ENCODE results near the gene CNPY2.
"Not testable (repeated sequence)": the region's sequence is repeated elsewhere in the genome, so short reads cannot be mapped to it uniquely, and the experiment has no call there.

Gene CNPY2

DNA sequence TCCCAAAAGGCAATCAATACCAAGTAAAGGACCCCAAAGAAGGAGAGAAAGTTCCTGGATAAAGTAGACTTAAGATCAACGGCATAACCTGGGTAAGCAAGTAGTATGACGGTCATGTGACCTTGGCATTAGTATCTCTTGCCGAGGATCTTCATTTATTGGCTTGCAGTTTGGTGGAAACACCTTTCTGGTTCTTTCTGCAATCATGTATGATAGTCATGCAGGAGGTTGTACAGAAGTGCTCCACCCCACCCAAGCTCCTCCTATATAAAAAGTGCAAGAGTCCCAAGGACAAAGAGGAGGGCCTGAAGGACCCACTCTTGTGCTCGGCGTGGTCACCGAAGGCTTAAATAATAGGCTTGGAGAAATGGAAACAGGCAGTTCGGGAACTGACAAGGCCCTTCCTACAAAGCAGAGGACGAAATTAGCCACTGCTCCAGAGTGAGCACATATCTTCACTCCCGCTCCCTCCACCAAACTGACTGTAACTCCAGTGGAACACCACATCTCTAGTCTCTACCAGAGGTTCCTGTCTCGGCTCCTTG is 16.4 kb downstream of the CNPY2 start:
- peak in 2 of 56 donors; percentile 44 for DNase-seq

GRCh38 chr12:56298828-56299227 is 17.0 kb downstream of the CNPY2 start:
- no peak for DNase-seq

- DNase-seq: peak in 1 of 56 donors; percentile 14
Measured at GRCh38 chr12:56297400-56297799, 18.4 kb downstream of the CNPY2 start.

GRCh38 chr12:56296295-56296694 is 19.5 kb downstream of the CNPY2 start:
- no peak for DNase-seq

DNA sequence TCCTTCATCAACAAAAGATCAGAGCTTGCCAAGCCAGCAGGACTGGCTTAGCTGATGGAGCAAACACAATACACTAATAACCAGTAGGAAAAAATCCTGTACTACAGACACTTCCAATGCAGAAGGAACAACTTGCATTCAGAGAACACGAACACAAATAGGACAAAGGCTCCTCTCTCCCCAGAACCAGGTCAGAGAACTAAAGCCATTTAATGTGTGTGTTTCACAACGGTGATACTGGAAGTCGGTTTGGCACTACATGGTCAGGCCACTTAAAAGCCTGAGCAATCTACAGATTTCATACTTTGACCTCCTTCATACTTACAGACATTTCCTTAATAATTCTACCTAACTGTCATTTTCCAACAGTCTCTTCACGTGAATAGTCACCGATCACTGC is 22.0 kb downstream of the CNPY2 start:
- DNase-seq: no peak

- no peak for DNase-seq
Measured at GRCh38 chr12:56288705-56289387, 26.9 kb downstream of the CNPY2 start.

GRCh38 chr12:56286044-56286830 is 29.6 kb downstream of the CNPY2 start:
- DNase-seq: peak in 1 of 56 donors; percentile 2

DNA sequence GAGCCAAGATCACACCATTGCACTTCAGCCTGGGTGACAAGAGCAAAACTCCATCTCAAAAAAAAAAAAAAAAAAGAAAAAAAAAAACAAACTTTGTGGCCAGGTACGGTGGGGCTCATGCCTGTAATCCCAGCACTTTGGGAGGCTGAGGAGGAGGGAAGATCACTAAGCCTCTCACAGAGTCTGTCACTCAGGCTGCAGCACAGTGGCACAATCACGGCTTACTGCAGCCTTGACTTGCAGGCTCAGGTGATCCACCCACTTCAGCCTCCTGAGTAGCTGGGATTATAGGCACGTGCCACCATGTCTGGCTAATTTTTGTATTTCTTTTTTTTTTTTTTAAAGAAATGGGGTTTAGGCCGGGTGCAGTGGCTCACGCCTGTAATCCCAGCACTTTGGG is 31.5 kb downstream of the CNPY2 start:
- DNase-seq: peak in 9 of 56 donors; percentile 3 to 28 (median 7)

GRCh38 chr12:56282579-56282978 is 33.2 kb downstream of the CNPY2 start:
- DNase-seq: no peak

- no peak for DNase-seq
Measured at GRCh38 chr12:56282030-56282429, 33.8 kb downstream of the CNPY2 start.

DNA sequence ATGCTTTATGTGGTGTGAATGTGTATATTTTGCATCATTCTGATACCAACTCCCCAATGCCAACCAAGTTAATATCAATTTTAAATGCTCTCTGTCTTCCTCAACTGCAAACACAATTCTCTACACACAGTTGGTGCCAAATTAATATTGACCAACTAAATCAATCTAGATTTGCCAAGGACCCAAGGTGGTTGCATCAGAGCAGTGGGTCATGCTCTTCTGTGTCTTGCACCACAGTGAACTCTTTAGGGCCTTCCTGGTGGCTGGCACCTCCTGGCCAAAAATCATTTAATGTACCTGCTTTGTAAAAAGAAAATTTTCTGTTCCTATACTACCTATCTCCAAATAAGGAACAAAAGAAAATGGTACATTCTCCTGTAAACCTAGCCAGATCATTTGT is 34.9 kb downstream of the CNPY2 start:
- no peak for DNase-seq

GRCh38 chr12:56278905-56279304 is 36.9 kb downstream of the CNPY2 start:
- no peak for DNase-seq

DNA sequence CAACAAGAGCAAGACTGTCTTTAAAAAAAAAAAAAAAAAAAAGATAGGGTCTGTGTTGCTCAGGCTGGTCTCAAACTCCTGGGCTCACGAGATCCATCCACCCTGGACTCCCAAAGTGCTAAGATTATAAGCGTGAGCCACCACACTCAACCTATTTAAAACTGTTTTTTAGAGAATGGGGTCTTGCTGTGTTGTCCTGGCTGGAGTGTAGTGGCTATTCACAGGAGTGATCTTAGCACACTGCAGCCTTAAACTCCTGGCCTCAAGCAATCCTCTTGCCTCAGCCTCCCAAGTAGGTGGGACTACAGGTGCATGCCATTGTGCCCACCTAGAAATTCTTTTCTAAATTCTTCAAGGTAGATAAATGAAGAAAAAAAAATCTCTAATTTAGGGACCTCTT is 41.5 kb downstream of the CNPY2 start:
- DNase-seq: no peak

GRCh38 chr12:56272468-56272867 is 43.3 kb downstream of the CNPY2 start:
- not testable (repeated sequence) for DNase-seq

DNA sequence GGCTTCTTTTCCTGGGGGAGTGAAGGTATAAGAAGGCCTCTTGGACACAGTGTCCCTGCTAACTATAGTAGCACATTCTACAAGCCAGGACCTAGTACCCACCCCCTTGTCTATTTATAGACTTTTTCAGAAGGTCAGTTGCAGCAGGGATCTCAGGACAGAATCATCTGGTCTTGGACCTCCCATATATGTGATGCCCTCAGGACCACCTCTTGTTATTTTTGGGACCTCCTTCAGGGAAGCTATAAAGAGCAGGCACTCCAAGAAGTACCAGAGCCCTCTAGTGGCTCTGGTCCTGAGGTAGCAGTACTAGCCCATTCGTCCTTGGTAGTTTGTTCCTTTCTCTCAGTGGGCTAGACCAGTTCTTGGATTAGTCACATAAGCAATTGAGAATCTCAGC is 44.8 kb downstream of the CNPY2 start:
- DNase-seq: no peak

GRCh38 chr12:56267443-56268071 is 48.2 kb downstream of the CNPY2 start:
- DNase-seq: peak in 5 of 56 donors; percentile 13 to 57 (median 23)

GRCh38 chr12:56266693-56267442 is 48.9 kb downstream of the CNPY2 start, which contains the start of gene COQ10A:
COQ10A (plus strand) TSS chr12:56266942; CDS start chr12:56267119, 177 bp downstream.
- peak; percentile 37 to 95 (median 80) for DNase-seq

GRCh38 chr12:56266068-56266692 is 49.6 kb downstream of the CNPY2 start:
- not testable (repeated sequence) for DNase-seq

DNA sequence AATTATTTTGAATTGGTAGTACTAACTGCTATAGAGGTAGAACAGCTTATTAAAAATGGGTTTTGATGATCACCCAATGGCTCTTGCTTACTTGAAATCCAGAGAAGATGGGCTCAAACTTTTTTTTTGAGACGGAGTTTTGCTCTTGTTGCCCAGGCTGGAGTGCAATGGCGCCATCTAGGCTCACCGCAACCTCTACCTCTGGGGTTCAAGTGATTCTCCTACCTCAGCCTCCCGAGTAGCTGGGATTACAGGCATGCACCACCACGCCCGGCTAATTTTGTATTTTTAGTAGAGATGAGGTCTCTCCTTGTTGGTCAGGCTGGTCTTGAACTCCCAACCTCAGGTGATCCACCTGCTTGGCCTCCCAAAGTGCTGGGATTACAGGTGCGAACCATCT is 52.8 kb downstream of the CNPY2 start:
- not testable (repeated sequence) for DNase-seq

DNA sequence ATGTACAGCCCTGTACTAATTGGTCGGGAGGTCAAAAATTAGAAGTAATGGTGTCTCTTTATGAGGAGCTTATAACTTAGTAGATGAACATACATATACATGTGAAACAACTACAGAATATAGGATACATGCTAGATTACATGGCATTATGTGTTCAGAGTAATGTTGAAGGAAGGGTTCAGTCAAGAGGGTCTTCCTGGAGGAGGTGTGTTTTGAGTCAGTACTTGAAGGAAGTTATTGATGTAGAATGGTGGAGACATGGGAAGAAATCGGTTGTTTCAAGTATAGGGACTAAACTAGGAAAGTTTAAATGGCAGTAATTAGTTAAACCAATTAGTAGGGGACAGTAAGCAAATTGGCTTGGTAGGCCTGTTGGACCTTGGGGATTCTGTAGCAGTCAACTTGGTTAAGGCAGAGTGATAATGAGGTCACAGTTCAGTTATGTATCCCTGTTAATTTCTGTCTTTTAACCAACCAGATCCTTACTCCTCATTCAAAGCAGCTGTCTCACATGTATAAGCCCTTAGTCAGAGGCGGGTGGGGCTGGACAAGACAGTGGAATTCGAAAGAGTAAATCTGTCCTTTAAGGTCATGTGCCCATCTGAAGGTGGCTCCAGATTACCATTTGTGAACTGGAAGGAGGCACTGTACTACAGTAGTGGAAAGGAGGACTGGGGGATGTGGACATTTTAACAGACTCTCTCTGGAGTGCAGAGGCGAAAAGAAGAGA is 54.1 kb downstream of the CNPY2 start:
- no peak for DNase-seq
